MM.1S (cell line): ENCODE results near the gene NLGN1.

ENCODE experiments used
- EZH2phosphoT487 ChIP-seq: fragments of 300-600 bp; sonication (generic); IDR thresholded peaks from 2 replicates; pipeline ENCODE4 v1.6.1; 2018; ENCODE audit warnings: antibody characterized with exemption, low read length
- TF ChIP-seq, protein P1 (sequence below): fragments of 300-600 bp; sonication (generic); IDR thresholded peaks from 2 replicates; pipeline ENCODE4 v1.5.1; 2016; ENCODE audit warnings: antibody characterized with exemption, low read length, mixed read lengths

DNA sequence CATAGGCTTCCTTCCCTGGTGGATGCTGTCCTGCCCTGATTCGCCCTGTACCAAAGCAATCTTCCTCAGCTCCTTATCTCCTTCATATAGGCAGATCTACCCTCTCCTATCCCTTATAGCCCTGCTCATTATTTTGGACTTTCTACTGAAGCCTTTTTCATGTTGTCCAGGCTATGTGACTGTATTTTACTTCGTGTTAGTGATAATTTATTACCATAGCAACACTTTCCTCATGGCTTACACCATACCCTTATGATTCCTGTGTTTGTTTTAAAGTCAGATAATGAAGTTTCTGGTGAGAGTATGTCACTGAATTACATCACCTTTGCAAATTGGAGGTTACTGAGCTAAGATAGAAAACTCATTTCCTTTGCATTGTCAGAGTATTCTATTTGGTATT, 352.6 kb downstream of the NLGN1 start:
- TF ChIP-seq EZH2phosphoT487 = no peak
- TF ChIP-seq, protein P1, sequence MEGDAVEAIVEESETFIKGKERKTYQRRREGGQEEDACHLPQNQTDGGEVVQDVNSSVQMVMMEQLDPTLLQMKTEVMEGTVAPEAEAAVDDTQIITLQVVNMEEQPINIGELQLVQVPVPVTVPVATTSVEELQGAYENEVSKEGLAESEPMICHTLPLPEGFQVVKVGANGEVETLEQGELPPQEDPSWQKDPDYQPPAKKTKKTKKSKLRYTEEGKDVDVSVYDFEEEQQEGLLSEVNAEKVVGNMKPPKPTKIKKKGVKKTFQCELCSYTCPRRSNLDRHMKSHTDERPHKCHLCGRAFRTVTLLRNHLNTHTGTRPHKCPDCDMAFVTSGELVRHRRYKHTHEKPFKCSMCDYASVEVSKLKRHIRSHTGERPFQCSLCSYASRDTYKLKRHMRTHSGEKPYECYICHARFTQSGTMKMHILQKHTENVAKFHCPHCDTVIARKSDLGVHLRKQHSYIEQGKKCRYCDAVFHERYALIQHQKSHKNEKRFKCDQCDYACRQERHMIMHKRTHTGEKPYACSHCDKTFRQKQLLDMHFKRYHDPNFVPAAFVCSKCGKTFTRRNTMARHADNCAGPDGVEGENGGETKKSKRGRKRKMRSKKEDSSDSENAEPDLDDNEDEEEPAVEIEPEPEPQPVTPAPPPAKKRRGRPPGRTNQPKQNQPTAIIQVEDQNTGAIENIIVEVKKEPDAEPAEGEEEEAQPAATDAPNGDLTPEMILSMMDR = no peak
